ENCODE measurements around the gene CHMP1B. TPM values are rescaled to one million over a fixed set of nuclear protein-coding genes. Genes with fewer than 3 reads are reported as not detected.

Gene CHMP1B, protein sequence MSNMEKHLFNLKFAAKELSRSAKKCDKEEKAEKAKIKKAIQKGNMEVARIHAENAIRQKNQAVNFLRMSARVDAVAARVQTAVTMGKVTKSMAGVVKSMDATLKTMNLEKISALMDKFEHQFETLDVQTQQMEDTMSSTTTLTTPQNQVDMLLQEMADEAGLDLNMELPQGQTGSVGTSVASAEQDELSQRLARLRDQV
- 59.8 and 63.7 TPM in 2 replicates for total RNA-seq

DNA sequence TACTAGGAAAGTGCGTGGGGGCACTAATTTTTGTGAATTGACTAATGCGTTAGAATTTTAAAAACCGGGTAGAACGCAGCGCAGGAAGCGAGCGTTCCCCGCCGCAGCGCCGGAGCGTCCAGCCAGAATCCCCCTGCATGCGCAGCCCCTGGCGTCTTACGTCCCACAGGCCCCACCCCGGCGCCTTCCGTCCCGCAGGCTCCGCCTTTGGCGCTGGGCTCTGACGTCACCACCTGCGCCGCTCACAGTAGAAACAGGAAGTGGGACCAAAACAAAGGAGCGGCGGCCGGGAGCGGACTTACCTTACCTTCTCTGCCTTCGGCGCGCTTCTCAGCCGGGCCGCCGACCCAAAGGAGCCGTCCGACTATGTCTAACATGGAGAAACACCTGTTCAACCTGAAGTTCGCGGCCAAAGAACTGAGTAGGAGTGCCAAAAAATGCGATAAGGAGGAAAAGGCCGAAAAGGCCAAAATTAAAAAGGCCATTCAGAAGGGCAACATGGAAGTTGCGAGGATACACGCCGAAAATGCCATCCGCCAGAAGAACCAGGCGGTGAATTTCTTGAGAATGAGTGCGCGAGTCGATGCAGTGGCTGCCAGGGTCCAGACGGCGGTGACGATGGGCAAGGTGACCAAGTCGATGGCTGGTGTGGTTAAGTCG, at the start of gene CHMP1B:
TSS of gene CHMP1B (plus strand) at position 268 of the 660 bp plus-strand sequence. CDS start at position 367, 99 bp downstream.
- Histone ChIP-seq H3K4me1 (ENCODE audit: insufficient read depth, low read length) (peaks cover 26% of the 10 kb centered on the region), H4K20me1 (ENCODE audit: insufficient read depth, low read length) (no peaks in the 10 kb centered on the region), H3K4me2 (ENCODE audit: insufficient read depth, low read length) (peak within 1 kb of the TSS; percentile 90), H2AFZ (ENCODE audit: low read length) (peak within 1 kb of the TSS; percentile 90), H3K79me2 (ENCODE audit: insufficient read depth, low read length) (peaks cover 34% of the 10 kb centered on the region), H3K27ac (ENCODE audit: low read depth, low read length) (peak within 1 kb of the TSS; percentile 97), H3K27me3 (ENCODE audit: insufficient read depth, low read length) (no peaks in the 10 kb centered on the region), H3K36me3 (ENCODE audit: insufficient read depth, low read length) (no peaks in the 10 kb centered on the region), H3K4me3 (ENCODE audit: insufficient read depth, low read length) (peak within 1 kb of the TSS; percentile 94), H3K9me3 (ENCODE audit: low read depth, low read length) (no peaks in the 10 kb centered on the region)
- TF ChIP-seq CTCF (IDR thresholded peaks at IDR 0.05; ENCODE audit: extremely low read depth, low read depth, low read length): no peak
- DNase-seq (ENCODE audit: insufficient read length, low spot score, missing footprints): peak; percentile 92

GRCh38 chr18:11801573-11801972, 49.6 kb upstream of the CHMP1B start:
- no peak for TF ChIP-seq CTCF (IDR thresholded peaks at IDR 0.05; ENCODE audit: extremely low read depth, low read depth, low read length)
- Histone ChIP-seq H3K27ac (ENCODE audit: low read depth, low read length) (no peak overlapping the region), H3K4me3 (ENCODE audit: insufficient read depth, low read length) (no peak overlapping the region), H3K4me1 (ENCODE audit: insufficient read depth, low read length) (peaks cover 4% of the 10 kb centered on the region), H3K9me3 (ENCODE audit: low read depth, low read length) (no peaks in the 10 kb centered on the region), H3K4me2 (ENCODE audit: insufficient read depth, low read length) (no peak overlapping the region), H3K27me3 (ENCODE audit: insufficient read depth, low read length) (no peaks in the 10 kb centered on the region), H2AFZ (ENCODE audit: low read length) (no peak overlapping the region), H4K20me1 (ENCODE audit: insufficient read depth, low read length) (no peaks in the 10 kb centered on the region), H3K79me2 (ENCODE audit: insufficient read depth, low read length) (no peaks in the 10 kb centered on the region), H3K36me3 (ENCODE audit: insufficient read depth, low read length) (no peaks in the 10 kb centered on the region)
- DNase-seq (ENCODE audit: insufficient read length, low spot score, missing footprints): no peak

DNA sequence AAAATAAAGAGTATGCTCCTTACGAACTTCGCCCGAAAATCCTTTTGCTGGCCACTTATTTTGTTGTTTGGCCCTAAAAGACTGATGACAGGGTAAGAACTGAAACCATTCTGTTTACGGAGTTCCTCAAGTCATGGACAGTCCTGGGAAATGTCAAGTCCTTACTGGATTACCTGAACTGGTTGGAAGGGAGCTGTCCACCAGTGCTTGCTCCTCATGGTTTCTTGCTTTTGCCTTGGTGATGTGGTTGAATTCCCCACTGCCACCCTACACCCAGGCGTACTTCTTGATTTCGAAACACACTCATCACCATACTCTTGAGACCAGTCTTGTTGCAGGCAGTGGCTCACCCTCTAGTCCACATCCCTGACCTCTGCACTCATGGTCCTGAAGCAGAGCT, 49.1 kb upstream of the CHMP1B start:
- no peak for TF ChIP-seq CTCF (IDR thresholded peaks at IDR 0.05; ENCODE audit: extremely low read depth, low read depth, low read length)
- no peaks in the 10 kb centered on the region for H3K79me2 ChIP-seq (ENCODE audit: insufficient read depth, low read length)
- H3K36me3 ChIP-seq (ENCODE audit: insufficient read depth, low read length): no peaks in the 10 kb centered on the region

GRCh38 chr18:11802586-11802985, 48.6 kb upstream of the CHMP1B start:
- no peaks in the 10 kb centered on the region for H3K36me3 ChIP-seq (ENCODE audit: insufficient read depth, low read length)

More for the DNA sequence above, 49.1 kb upstream of the CHMP1B start:
- Histone ChIP-seq H3K4me2 (ENCODE audit: insufficient read depth, low read length) (no peak overlapping the region), H3K4me3 (ENCODE audit: insufficient read depth, low read length) (no peak overlapping the region), H3K27ac (ENCODE audit: low read depth, low read length) (no peak overlapping the region), H2AFZ (ENCODE audit: low read length) (no peak overlapping the region), H3K4me1 (ENCODE audit: insufficient read depth, low read length) (peaks cover 5% of the 10 kb centered on the region), H3K9me3 (ENCODE audit: low read depth, low read length) (no peaks in the 10 kb centered on the region), H4K20me1 (ENCODE audit: insufficient read depth, low read length) (no peaks in the 10 kb centered on the region), H3K27me3 (ENCODE audit: insufficient read depth, low read length) (no peaks in the 10 kb centered on the region)
- no peak for DNase-seq (ENCODE audit: insufficient read length, low spot score, missing footprints)

More at GRCh38 chr18:11802586-11802985, 48.6 kb upstream of the CHMP1B start:
- Histone ChIP-seq H3K9me3 (ENCODE audit: low read depth, low read length) (no peaks in the 10 kb centered on the region), H3K79me2 (ENCODE audit: insufficient read depth, low read length) (no peaks in the 10 kb centered on the region), H2AFZ (ENCODE audit: low read length) (no peak overlapping the region), H3K4me2 (ENCODE audit: insufficient read depth, low read length) (no peak overlapping the region), H3K27me3 (ENCODE audit: insufficient read depth, low read length) (no peaks in the 10 kb centered on the region), H4K20me1 (ENCODE audit: insufficient read depth, low read length) (no peaks in the 10 kb centered on the region), H3K4me1 (ENCODE audit: insufficient read depth, low read length) (peaks cover 6% of the 10 kb centered on the region), H3K27ac (ENCODE audit: low read depth, low read length) (no peak overlapping the region), H3K4me3 (ENCODE audit: insufficient read depth, low read length) (no peak overlapping the region)
- no peak for DNase-seq (ENCODE audit: insufficient read length, low spot score, missing footprints)
- TF ChIP-seq CTCF (IDR thresholded peaks at IDR 0.05; ENCODE audit: extremely low read depth, low read depth, low read length): no peak
